ENCODE data around the gene C8B. TPM values are rescaled to one million over a fixed set of nuclear protein-coding genes. Genes with fewer than 3 reads are reported as not detected.

The C8B gene
- total RNA-seq, 1 experiment from 2014 or later, result 0.10 TPM

- Histone ChIP-seq H3K9me2 (ENCODE audit: insufficient read depth) (no peaks in the 10 kb centered on the region), H3K4me3 (replicated peaks in 1 of 2; ENCODE audit: low read depth in 1 of 2, low read length in 2 of 2) (no peak overlapping the region), H4K20me1 (ENCODE audit: insufficient read depth) (no peaks in the 10 kb centered on the region), H3K4me1 (ENCODE audit: control insufficient read depth in 1 of 2, insufficient read depth in 2 of 2, low read length in 2 of 2) (no peaks in the 10 kb centered on the region), H3K9me3 (ENCODE audit: control insufficient read depth in 1 of 2, insufficient read depth in 1 of 2, low read depth in 1 of 2, low read length in 2 of 2) (no peaks in the 10 kb centered on the region), H3K9ac (ENCODE audit: low read length) (no peak overlapping the region), H3K4me2 (ENCODE audit: low read length) (no peak overlapping the region), H3K36me3 (ENCODE audit: control insufficient read depth in 1 of 2, insufficient read depth in 2 of 2, low read length in 2 of 2) (no peaks in the 10 kb centered on the region), H3K79me2 (ENCODE audit: insufficient read depth, low read length) (no peaks in the 10 kb centered on the region), H3K27me3 (ENCODE audit: insufficient read depth, low read length) (peaks cover 16% of the 10 kb centered on the region; the same call in 1 of the 2 replicates), H3K27ac (ENCODE audit: low read depth, low read length) (no peak overlapping the region), H2AFZ (ENCODE audit: low read depth, low read length, poor library complexity, severe bottlenecking) (no peak overlapping the region)
- no peak for DNase-seq (ENCODE audit: low read depth, low spot score)
- RAD21 ChIA-PET (ENCODE audit: low non-redundant PET in 1 of 2, low total read pairs in 2 of 2, uncharacterized antibody in 2 of 2, unreplicated experiment in 2 of 2), result no interaction called here
- no peak for ATAC-seq
- TF ChIP-seq MAX (IDR thresholded peaks at IDR 0.05) (no peak), ZBTB33 (IDR thresholded peaks at IDR 0.05; ENCODE audit: extremely low read depth, insufficient replicate concordance, low read length) (no peak), CTCF (IDR thresholded peaks at IDR 0.05 in 2 of 3, conservative IDR thresholded peaks at IDR 0.05 in 1 of 3; ENCODE audit: borderline replicate concordance in 1 of 3, insufficient read depth in 1 of 3, low read depth in 2 of 3, low read length in 2 of 3) (no peak), ELF1 (IDR thresholded peaks at IDR 0.05; ENCODE audit: borderline replicate concordance, low read depth) (no peak), SP1 (IDR thresholded peaks at IDR 0.05; ENCODE audit: low read depth) (no peak), CBX3 (IDR thresholded peaks at IDR 0.05; ENCODE audit: low read depth) (no peak), POLR2A (IDR thresholded peaks at IDR 0.05; ENCODE audit: borderline replicate concordance, extremely low read depth, insufficient read depth, insufficient read length) (no peak), REST (IDR thresholded peaks at IDR 0.05; ENCODE audit: low read depth) (no peak), POLR2AphosphoS5 (IDR thresholded peaks at IDR 0.05; ENCODE audit: low read depth, low read length) (no peak)
- CTCF ChIA-PET, result no interaction called here
- intact Hi-C loops (cut with micrococcal nuclease), result no loop called here
- no TSS peak for BruUV-seq (replicated peaks)
- POLR2A ChIA-PET, result no interaction called here
Measured at GRCh38 chr1:56993475-56993874, 27.7 kb upstream of the C8B start.
